HG03196 (cell line): Measurements from ENCODE around the gene ARHGAP21.

Experiments used
- ATAC-seq: cut with Tn5 transposase; IDR thresholded peaks from one replicate; pipeline ENCODE4 v1.9.1; 2021; ENCODE audit not compliant: unreplicated experiment

ARHGAP21 gene

GRCh38 chr10:24579906-24580305 lies 143.8 kb downstream of the ARHGAP21 start:
- ATAC-seq, result no peak

DNA sequence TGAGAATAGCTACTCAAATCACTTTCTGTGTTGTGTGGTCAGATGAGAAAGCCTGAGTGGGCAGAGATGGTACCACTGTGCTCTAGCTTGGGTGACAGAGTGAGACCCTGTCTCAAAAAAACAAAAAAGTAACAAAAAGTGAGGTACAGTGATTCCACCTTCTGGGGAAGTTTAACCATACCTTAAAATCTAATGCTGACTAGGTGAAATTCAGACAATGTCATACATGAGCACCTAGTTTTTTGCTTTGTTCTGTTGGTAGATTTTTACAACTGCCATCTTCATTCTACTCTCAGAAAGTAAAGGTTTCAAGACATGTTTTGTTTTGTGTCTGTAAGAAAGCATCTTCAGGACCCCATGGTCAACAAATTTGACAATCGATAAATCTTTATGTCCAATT lies 144.2 kb downstream of the ARHGAP21 start:
- no peak for ATAC-seq

DNA sequence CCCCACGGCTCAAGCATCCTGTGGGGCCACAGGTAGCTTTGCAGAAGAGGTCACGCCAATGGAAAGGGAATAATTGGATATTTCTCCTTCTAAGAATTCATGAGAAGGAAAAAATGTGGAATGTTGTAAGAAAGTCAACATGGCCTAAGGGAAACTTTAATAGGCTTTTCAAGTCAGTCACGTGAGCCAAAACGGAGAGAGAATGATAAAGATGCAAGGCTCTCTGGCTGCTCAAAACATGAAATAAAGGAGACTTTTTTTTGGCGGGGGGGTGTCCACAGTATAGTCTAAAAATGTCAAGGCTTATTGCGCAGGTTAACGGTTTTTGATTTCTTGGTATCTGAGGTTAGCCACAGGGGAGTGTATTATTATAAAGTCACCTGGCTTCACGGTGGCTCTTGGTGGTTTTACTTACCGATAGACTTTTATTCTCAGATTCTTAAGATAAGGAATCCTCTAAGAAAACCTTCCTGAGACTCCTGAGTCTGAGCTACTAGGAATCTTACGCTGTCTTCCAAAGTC lies 148.1 kb downstream of the ARHGAP21 start:
- no peak for ATAC-seq

DNA sequence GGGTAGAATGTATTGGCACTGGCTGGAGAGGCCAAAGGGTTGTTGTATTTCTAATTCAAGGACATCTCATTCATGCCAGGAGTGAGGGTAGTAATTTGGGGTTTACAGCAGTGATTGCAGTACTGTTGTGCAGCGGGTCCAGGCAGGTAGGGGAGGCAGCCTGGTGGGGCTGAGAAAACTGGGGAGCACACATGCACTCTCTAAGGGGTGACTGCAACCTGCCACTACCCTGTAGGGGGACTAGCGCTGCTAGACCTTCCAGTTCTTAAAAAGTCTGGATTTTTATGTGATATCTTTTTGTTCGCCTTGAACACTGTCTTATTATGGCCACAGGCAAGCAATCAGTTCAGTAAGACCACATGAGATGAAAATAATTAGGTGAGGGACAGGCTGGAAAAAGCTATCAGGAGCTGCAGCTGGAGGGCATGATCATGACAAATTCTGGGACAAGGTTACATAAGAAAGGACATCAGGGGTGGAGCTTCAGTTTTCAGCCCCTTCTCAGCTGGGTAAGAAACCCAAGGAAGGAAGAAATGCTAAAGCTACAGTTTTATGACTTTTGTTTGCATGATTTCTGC lies 149.0 kb downstream of the ARHGAP21 start:
- no peak for ATAC-seq

DNA sequence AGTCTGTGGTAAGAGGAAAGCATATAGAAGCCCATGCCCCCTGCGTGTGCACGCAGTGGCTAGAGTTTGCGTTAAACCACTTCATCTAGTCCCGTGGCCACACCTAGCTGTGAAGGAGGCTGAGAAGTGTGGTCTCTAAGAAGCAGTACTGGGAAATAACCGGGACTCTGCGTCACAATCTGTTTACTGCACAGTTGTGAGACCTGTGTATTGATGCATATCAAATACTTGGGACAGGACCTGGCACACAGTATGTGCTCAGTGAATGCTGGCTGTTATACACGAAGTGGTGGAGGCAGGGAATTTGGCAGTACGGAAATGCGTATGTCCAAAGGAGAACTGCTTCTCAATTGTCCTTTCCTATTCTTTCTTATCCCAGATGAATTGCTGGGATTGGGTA lies 149.5 kb downstream of the ARHGAP21 start:
- no peak for ATAC-seq

- no peak for ATAC-seq
Observed at GRCh38 chr10:24571870-24572450, 151.7 kb downstream of the ARHGAP21 start.

- no peak for ATAC-seq
Observed at GRCh38 chr10:24570658-24571426, 152.8 kb downstream of the ARHGAP21 start.

DNA sequence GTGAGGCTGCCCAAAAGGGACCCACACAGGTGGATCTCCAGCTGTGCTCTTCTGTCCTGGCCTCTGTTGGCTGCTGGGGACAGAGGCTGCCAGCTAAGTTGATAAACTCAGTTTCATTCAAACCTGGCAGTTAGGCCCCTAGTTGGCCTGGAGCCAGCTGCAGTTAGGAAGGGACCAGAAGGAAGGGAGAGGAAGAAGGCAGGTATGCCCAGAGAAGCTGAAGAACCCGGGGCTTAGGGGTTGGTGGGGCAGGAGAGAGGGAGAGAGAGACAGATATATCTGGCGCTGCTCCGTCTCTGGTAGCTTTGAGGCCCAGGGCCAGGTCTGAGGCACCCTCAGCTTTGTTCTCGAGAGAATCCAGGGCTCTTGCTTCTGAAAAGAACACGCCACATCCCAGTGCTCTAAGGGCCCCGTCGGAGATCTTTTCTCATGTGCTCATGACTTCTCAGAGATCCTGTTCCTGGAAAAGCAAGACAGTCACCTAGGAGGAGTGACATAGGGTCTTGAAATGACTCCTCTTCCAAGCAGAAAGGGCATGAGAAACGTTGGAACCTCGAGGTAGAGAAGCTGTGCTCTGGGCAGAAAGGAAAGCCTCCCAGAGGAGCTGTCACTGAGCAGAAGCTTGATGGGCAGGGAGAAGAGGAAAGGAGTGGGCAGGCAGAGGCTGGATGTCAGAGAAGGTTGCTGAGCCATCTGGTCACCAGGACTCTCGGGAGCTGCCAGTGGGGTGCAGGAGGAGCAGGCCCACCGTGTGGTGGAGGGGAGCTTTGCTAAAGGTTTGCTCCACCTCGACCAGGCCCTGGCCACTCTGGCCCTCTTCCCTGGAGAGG lies 153.6 kb downstream of the ARHGAP21 start:
- no peak for ATAC-seq

DNA sequence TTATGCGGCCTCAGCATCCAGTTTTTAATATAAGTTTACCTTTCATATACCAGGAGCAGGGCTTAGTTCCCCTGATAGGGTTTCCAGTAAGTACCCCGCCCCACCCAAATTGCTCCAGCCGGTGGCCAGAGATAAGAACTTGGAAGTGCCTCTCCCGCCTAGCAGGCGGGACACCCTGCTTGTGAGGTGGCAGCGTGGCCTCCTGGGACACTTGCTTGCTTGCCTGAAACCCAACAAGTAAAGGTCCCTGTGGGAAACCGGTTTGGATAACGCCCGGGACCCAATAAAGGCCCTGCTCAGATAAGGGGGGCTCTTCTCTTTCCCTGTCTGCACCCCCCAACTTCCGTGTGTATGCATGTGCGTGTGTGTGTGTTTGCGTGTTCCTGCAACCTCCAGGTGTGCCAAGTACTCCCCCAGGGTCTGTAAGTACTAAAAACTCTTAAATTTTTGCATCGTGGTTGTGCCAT lies 154.3 kb downstream of the ARHGAP21 start:
- ATAC-seq, result no peak

DNA sequence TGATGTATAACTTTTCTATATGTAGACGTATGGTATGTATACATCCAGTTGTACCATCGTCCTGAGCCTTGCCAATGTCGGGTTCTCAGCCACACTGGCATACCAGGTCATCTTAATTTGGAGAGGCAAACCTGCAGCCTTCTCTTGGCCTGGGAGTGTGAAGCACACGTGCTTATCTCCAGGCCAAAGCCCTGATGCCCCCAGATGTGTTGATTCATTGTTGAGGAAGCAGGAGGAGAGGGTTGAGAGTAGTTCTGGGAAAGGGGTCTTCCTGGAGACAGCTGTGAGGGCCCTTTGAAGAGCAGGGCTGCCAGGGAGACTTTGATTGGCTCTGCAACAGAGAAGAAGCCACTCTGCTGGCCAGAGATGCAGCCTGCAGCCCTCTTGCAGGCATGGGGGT lies 155.6 kb downstream of the ARHGAP21 start:
- ATAC-seq, result no peak

DNA sequence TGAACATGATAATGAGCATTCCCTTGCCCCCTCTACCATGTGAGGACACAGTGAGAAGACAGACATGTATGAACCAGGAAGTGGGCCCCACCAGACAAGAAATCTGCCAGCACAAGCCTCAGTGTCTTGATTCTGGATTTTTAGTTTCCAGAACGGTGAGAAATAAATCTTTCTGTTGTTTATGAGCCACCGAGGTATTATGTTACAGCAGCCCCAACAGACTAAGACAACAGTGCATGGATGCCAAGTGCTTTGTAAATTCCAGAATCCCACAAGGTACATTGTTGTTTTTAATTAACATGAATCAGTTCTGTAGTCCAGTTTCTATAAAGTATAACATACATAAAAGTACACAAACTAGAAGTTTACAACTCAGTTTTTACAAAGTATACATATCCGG lies 162.2 kb downstream of the ARHGAP21 start:
- ATAC-seq, result no peak

DNA sequence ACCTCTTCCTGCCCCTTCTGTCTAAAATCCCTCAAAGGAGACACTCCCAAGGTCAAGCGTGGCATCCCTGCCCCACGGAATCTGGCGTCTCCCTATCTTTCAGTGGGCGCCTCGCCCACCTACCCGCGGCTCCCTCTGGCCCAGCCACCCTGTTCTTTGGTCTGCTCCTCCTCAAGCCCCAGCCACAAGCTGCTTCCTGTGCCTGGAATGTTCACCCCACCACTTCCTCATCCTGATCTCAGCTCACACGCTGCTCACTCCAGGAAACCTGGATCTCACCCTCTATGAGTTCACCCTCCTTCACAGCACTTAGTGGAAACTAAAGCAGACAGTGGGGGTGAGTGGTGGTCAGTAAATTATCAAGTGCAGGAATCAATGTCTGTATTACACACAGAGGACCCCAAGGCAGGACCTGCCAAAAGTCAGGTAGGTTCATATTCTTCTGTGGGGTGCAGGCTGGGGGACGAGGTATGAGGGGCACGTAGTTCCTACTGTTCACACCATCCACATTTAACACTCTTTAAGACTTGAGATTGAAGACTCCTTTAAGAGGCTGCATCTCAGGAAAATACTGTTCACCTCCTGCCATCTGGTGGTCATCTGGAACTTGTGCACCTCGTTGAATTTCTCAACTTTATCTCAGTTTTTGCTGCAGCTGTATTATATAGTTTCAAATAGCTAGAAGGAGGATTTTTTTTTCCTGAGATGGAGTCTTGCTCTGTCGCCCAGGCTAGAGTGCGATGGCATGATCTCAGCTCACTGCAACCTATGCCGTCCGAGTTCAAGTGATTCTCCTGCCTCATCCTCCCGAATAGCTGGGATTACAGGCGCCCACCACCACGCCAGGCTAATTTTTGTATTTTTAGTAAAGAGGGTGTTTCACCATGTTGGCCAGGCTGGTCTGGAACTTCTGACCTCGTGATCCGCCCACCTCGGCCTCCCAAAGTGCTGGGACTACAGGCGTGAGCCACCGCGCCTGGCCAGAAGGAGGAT lies 166.6 kb downstream of the ARHGAP21 start:
- ATAC-seq, result peak; percentile 59

DNA sequence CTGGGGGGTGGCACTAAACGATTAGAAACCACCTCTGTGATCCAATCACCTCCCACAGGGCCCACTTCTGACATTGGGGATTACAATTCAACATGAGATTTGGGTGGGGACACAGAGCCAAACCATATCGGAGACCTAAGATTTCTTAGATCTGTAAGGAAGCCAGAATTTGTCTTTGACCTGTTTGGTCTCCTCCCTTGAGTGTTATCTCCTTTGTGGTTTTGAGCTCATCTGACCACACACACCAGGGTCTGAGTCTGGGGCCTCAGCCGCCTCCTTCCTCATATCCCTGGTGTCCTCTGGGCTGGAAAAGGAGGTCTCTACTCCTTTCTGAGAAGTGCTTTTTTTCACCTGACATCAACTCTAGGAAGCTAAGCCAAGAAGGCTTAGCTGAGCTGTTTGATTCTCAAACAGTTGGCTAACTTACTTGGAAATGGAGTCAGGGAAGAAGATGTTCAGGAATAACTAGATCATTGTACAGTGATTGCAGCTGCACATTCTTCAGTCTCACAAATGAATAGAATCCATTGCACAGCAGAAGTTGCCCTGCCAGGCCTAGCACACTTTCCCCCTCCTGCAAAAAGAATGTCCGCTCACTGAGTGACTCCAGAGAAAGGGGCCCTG lies 167.4 kb downstream of the ARHGAP21 start:
- no peak for ATAC-seq

DNA sequence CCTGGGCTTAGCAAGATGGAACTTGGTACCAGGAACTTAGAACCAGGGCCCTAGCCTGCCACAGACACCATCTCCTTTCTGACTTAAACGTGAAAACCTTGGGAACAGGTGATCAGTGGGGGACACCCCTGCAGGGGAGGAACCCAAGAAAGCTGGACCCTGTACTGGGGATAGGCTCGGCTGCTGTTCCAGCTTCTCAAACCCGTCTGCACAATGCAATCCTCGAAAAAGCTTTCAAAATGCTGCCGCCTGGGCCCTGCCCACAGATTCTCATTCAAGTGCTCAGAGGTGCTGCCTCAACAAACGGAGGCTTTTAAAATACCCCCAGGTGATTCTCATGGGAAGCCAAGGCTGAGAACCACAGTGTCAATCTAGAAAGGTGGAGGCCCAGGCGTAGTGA lies 169.7 kb downstream of the ARHGAP21 start:
- ATAC-seq, result no peak

- ATAC-seq, result no peak
Observed at GRCh38 chr10:24553051-24553612, 170.6 kb downstream of the ARHGAP21 start.

DNA sequence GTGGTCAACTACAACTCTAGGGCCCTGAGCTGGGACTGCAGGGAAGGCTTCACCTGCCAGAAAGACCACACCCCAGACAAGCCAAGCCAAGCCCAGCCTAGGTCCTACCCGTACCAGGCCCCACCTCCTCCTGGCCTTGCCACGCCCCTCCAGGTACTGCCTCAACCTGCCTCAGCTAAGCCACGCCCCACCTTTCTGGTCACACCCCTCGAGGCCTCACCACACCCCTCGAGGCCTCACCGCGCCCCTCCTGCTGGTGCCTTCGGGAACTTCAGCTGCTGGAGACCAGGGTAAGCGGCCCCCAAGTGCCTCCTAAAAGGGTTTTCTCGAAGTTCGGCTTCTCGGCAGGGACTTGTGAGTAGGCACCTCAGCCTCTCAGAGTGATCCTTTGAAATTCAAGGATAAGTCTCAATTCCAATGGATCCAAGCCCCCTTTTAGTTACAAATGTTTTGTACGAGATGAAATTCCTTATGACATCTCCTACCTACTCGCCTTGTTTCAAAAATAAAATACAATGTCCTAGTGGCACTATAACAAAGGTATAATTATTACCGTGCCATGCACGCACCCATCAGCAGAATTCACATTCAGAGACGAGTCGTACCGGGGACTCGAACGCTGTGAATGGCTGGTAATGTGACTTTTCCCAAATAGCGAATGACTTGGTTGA lies 171.2 kb downstream of the ARHGAP21 start:
- no peak for ATAC-seq

GRCh38 chr10:24551161-24551560 lies 172.5 kb downstream of the ARHGAP21 start:
- no peak for ATAC-seq

DNA sequence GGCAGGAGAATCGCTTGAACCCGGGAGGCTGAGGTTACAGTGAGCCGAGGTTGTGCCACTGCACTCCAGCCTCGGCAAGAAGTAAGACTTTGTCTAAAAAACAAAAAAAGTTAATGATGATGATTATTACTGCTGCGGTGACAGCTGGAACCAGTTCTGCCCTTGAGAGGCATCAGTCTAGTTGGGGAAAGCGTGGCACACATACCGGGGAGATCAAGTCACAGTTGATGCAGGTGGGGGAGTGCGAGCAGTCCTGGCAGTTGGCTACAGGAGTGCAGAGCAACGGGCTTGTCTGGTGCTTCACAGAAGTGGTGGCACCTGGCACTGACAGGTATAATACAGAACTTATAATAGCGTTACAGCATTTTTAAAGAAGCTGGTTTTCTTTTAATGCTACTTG lies 173.0 kb downstream of the ARHGAP21 start:
- no peak for ATAC-seq

DNA sequence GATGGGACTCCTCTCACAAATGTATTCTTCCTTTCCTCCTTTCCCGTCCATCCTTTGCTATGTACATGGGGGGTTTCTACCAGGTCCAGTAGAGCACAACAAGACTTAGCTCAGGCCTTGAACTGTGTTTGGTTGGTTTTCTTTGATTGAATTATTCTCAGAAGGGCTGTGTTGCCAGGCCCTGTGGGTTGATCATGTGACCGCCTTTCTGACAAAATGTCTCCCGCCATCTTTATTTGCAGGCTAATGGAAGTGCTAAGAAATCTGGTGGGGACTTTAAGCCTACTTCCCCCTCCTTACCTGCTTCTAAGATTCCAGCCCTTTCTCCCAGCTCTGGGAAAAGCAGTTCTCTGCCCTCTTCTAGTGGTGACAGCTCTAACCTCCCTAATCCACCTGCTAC lies 178.1 kb downstream of the ARHGAP21 start:
- no peak for ATAC-seq
